Natural killer cell treated with Interleukin-12 subunit alpha and Interleukin-12 subunit beta and Interleukin-15 and Interleukin-18, amount 100 ng/mL, for 72 hours (primary cell): Measurements from ENCODE around the gene ZNF714. TPM values are rescaled to one million over a fixed set of nuclear protein-coding genes. Genes with fewer than 3 reads are reported as not detected.
"Not testable (repeated sequence)": the region's sequence is repeated elsewhere in the genome, so short reads cannot be mapped to it uniquely, and the experiment has no call there.

ENCODE experiments used
- ATAC-seq, 2 donors: fragments of 150-1000 bp; cut with Tn5 transposase in 1 of 2; sonication (Bioruptor Pico), chemical (Tn5 transposase) in 1 of 2; 2 replicates each; pipeline ENCODE4 v1.10.0; 2021
- DNase-seq: peaks from one replicate; pipeline ENCODE4 v3.0.0; 2022; ENCODE audit warnings: low spot score
- H3K27ac Mint-ChIP-seq, 2 donors: 1 replicate in 1 of 2; 2 replicates in 1 of 2; pipeline ENCODE4 v1.8.0; 2022; ENCODE audit warnings: mixed read lengths in 2 of 2, mild to moderate bottlenecking in 1 of 2, moderate library complexity in 1 of 2
- H3K27me3 Mint-ChIP-seq, 2 donors: 1 replicate in 1 of 2; 2 replicates in 1 of 2; pipeline ENCODE4 v1.8.0; 2022; ENCODE audit warnings: mixed read lengths in 2 of 2
- H3K36me3 Mint-ChIP-seq: one replicate; pipeline ENCODE4 v1.8.0; 2022; ENCODE audit warnings: mixed read lengths
- H3K4me1 Mint-ChIP-seq, 2 donors: 1 replicate in 1 of 2; 2 replicates in 1 of 2; pipeline ENCODE4 v1.8.0; 2022; ENCODE audit warnings: low read depth in 2 of 2, mixed read lengths in 2 of 2, mild to moderate bottlenecking in 1 of 2
- H3K4me3 Mint-ChIP-seq: one replicate; pipeline ENCODE4 v1.8.0; 2022; ENCODE audit warnings: mixed read lengths
- H3K9me3 Mint-ChIP-seq: 2 replicates; pipeline ENCODE4 v1.8.0; 2022; ENCODE audit warnings: mixed read lengths
- total RNA-seq, 2 donors: library from RNA; stranded (reverse); gene quantifications; one replicate each; pipeline ENCODE4 v1.2.3, GENCODE V29; 2022

ZNF714 gene
- total RNA-seq, 2 donors from 2014 or later = 16.9 to 30.1 TPM

GRCh38 chr19:21110183-21110582, 28.2 kb downstream of the ZNF714 start:
- Mint-ChIP-seq H3K27ac (no peak overlapping the region), H3K9me3 (peaks cover 9% of the 10 kb centered on the region), H3K36me3 (peaks cover 65% of the 10 kb centered on the region), H3K4me1 (peaks cover 0 to 2% of the 10 kb centered on the region in 2 donors), H3K4me3 (no peak overlapping the region), H3K27me3 (no peaks in the 10 kb centered on the region)
- DNase-seq (no peak), ATAC-seq (no peak)

- Mint-ChIP-seq H3K4me3 (no peak overlapping the region), H3K4me1 (peaks cover 18 to 21% of the 10 kb centered on the region in 2 donors), H3K27ac (no peak overlapping the region), H3K9me3 (peaks cover 15% of the 10 kb centered on the region), H3K27me3 (no peaks in the 10 kb centered on the region), H3K36me3 (peaks cover 69% of the 10 kb centered on the region)
- DNase-seq = no peak
- ATAC-seq = no peak
Observed at GRCh38 chr19:21115430-21115829, 33.4 kb downstream of the ZNF714 start.

DNA sequence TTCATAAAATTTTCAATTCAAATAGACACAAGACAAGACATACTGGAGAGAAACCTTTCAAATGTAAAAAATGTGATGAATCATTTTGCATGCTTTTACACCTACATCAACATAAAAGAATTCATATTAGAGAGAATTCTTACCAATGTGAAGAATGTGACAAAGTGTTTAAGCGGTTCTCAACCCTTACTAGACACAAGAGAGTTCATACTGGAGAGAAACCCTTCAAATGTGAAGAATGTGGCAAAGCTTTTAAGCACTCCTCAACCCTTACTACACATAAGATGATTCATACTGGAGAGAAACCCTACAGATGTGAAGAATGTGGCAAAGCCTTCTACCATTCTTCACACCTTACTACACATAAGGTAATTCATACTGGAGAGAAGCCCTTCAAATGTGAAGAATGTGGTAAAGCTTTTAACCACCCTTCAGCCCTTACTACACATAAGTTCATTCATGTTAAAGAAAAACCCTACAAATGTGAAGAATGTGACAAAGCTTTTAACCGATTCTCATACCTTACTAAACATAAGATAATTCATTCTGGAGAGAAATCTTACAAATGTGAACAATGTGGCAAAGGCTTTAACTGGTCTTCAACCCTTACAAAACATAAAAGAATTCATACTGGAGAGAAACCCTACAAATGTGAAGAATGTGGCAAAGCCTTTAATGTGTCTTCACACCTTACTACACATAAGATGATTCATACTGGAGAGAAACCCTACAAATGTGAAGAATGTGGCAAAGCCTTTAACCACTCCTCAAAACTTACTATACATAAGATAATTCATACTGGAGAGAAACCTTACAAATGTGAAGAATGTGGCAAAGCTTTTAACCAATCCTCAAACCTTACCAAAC, 35.3 kb downstream of the ZNF714 start:
- Mint-ChIP-seq H3K27ac (peak overlapping the region; percentile 80 to 96), H3K4me1 (peaks cover 15 to 21% of the 10 kb centered on the region in 2 donors), H3K27me3 (no peaks in the 10 kb centered on the region), H3K36me3 (peaks cover 50% of the 10 kb centered on the region), H3K4me3 (peak overlapping the region; percentile 11), H3K9me3 (peaks cover 15% of the 10 kb centered on the region)
- DNase-seq = no peak
- peak in 1 of 2 donors; percentile 72 for ATAC-seq

DNA sequence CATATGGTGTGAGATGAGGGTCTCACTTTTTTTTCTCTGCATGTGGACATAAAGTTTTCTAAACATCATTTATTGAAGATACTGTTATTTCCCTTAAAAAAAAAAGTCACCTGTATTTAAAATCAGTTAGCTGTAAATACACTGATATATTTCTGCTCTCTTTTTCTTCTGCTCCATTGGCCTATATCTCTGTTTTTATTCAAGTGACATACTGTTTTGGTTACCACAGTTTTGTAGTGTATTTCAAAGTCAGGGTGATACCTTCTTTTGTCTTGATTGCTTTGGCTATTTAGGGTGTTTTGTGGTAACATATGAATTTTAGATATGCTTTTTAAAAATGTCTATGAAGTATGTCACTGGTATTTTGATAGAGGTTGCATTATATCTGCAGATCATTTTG, 44.1 kb downstream of the ZNF714 start:
- Mint-ChIP-seq H3K9me3 (peaks cover 6% of the 10 kb centered on the region), H3K27me3 (no peaks in the 10 kb centered on the region), H3K27ac (no peak overlapping the region), H3K4me1 (no peaks in the 10 kb centered on the region), H3K4me3 (no peak overlapping the region), H3K36me3 (peaks cover 19% of the 10 kb centered on the region)
- DNase-seq (no peak), ATAC-seq (no peak)

DNA sequence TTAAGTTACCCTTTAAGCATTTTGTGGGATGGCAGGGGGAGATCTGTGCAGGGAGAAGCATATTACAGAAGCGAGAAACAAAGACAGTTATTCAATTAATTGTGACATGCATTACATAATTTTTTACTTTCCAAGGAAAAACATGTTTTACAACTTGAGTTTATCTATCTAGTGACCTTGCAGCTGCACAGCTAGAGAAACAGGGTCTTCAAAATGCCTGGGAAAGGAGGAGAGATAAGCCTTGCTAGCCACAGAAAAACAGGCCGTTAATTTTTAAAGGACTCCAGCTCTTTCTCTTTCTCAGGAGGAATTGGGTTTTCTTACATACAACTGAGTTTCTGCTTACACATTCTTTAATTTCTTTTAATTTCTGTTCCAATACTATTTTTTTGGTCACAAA, 45.0 kb downstream of the ZNF714 start:
- DNase-seq (no peak), ATAC-seq (no peak)

DNA sequence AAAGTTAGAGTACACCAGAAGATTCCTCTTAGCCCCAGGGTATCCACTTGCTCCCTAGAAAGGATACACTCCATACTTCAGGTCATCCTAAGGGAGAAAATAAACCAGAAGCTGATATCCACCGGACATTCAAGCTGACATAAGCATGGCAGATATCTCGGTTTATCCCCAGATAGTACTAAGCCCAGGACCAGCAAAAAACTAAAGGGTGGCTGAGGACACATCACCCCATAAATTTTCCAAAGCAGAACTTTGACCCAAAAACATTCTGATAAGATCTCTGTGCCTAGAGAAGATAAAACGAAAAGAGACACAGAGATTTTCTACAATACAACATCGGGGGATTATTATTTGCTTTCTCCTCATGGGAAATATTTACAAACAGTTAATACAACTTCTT, 45.9 kb downstream of the ZNF714 start:
- DNase-seq (no peak), ATAC-seq (no peak)
- Mint-ChIP-seq H3K9me3 (peaks cover 6% of the 10 kb centered on the region), H3K4me3 (no peak overlapping the region), H3K36me3 (peaks cover 19% of the 10 kb centered on the region), H3K27me3 (no peaks in the 10 kb centered on the region), H3K27ac (no peak overlapping the region), H3K4me1 (no peaks in the 10 kb centered on the region)

More for the DNA sequence above, 45.0 kb downstream of the ZNF714 start:
- Mint-ChIP-seq H3K9me3 (peaks cover 6% of the 10 kb centered on the region), H3K36me3 (peaks cover 19% of the 10 kb centered on the region), H3K27ac (no peak overlapping the region), H3K27me3 (no peaks in the 10 kb centered on the region), H3K4me3 (no peak overlapping the region), H3K4me1 (no peaks in the 10 kb centered on the region)

DNA sequence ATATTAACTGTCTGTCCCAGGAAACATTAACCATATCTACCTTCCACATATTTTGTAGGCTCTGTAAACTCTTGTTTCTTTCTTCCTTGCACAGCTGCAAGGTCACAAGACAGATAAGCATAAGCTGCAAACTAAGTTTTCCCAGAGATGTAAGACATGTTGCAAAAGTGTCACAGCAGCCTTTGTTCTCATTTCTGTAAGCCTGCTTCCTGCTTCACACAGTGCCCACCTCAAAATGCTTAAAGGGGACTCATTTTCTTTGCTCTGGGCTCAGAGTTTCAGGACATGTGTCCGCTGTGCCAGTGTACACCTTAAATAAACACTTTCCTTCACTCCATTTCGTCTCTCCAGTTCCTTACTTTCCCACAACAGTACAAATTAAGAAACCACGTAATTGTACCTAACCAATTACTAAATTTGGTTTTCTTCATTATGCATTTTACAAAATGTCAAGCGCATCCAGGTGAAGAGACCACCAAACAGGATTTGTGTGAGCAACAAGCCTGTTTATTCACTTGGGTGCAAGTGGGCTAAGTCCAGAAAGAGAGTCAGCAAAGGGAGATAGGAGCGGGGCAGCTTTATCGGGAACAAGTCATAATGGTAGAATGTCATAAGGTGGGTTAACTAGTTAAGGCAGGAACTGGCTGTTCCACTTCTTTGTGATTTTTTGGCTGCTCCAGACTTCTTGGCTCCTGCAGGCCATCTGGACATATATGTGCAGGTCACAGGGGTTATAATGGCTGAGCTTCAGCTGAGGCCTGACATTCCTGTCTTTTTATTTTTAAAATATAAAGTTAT, 47.1 kb downstream of the ZNF714 start:
- Mint-ChIP-seq H3K36me3 (peaks cover 23% of the 10 kb centered on the region), H3K27me3 (peaks cover 6 to 9% of the 10 kb centered on the region in 2 donors), H3K9me3 (peaks cover 9% of the 10 kb centered on the region), H3K4me1 (peaks cover under 1 to 5% of the 10 kb centered on the region in 2 donors), H3K27ac (no peak overlapping the region), H3K4me3 (no peak overlapping the region)
- no peak for DNase-seq
- no peak for ATAC-seq

DNA sequence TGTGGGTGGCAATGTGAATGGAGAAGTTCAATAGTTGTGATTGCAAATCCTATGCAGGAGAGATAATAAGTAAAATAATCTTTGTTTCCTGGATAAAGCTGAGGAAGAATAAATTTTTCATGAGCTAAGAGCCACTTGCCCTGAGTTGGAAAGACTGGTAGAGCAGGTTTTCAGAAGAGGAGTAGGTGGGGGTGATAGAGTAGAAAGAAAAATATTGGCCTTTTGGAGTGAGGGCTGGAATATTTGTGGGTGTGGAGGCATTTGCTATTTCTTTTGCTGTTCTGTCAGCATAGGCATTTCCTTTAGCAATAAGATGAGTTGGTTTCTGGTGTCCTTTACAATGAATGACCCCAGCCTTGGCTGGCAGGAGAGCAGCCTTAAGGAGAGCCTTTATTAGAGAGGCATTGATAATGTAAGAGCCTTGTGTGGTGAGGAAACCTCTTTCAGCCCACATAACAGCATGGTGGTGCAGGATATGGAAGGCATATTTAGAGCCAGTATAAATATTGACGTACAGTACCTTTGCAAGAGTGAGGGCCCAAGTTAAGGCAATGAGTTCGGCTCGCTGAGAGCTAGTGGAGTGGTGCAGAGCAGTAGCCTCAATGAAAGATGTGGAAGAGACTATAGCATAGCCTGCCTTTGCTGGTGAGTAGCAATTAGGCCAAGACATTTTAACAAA, 48.2 kb downstream of the ZNF714 start:
- peaks cover 10 to 12% of the 10 kb centered on the region in 2 donors for H3K4me1 Mint-ChIP-seq
- no peak overlapping the region for H3K4me3 Mint-ChIP-seq
- no peak for DNase-seq
- no peak for ATAC-seq
- H3K36me3 Mint-ChIP-seq = peaks cover 24% of the 10 kb centered on the region
- H3K9me3 Mint-ChIP-seq = peaks cover 10% of the 10 kb centered on the region
- H3K27me3 Mint-ChIP-seq = peaks cover 10 to 19% of the 10 kb centered on the region in 2 donors
- H3K27ac Mint-ChIP-seq = no peak overlapping the region

- H3K36me3 Mint-ChIP-seq = peaks cover 7% of the 10 kb centered on the region
- DNase-seq (no peak), ATAC-seq (no peak)
- no peak overlapping the region for H3K27ac Mint-ChIP-seq
- H3K4me1 Mint-ChIP-seq = peaks cover 10 to 12% of the 10 kb centered on the region in 2 donors
- H3K4me3 Mint-ChIP-seq = no peak overlapping the region
- peaks cover 10 to 19% of the 10 kb centered on the region in 2 donors for H3K27me3 Mint-ChIP-seq
- H3K9me3 Mint-ChIP-seq = peaks cover 7% of the 10 kb centered on the region
Observed at GRCh38 chr19:21133633-21134032, 51.6 kb downstream of the ZNF714 start.

DNA sequence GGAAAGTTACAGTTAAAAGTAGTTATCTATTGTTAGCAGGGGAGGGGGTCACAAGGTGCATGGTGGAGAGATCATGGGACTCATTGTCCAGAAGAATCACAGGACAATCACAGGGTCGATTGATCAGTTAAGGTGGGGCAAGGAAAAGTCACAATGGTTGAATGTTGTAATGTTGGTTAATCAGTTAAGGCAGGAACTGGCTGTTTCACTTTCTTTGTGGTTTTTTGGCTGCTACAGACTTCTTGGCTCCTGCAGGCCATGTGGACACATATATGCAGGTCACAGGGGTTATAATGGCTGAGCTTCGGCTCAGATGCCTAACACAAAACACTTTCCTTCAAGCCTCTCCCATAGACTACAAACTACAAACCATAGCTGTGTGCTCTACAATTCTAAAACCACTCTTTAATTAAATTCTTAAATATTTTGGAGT, 52.9 kb downstream of the ZNF714 start:
- DNase-seq = no peak
- no peak for ATAC-seq
- Mint-ChIP-seq H3K27me3 (peaks cover 10 to 19% of the 10 kb centered on the region in 2 donors), H3K4me1 (peaks cover 10 to 12% of the 10 kb centered on the region in 2 donors), H3K27ac (no peak overlapping the region), H3K9me3 (peaks cover 7% of the 10 kb centered on the region), H3K4me3 (no peak overlapping the region), H3K36me3 (peaks cover 7% of the 10 kb centered on the region)

DNA sequence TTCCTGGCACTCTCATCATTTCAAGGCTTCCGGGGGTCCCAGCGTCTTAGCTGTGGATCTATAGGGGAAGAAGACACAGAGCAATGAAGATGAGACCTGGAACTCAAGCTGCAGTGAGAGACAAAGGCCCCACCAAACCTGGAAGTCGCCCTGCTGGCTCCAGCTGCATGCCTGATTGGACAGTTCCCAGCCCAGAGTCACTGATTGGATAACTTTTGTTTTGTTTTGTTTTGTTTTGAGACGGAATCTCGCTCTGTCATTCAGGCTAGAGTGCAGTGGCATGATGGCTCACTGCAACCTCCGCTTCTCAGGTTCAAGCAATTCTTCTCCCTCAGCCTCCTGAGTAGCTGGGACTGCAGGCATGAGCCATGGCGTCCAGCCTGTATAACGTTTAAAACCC, 53.4 kb downstream of the ZNF714 start:
- H3K27me3 Mint-ChIP-seq = peaks cover 10 to 19% of the 10 kb centered on the region in 2 donors
- H3K9me3 Mint-ChIP-seq = peaks cover 4% of the 10 kb centered on the region
- ATAC-seq (no peak), DNase-seq (no peak)
- H3K4me3 Mint-ChIP-seq = no peak overlapping the region
- H3K27ac Mint-ChIP-seq = no peak overlapping the region
- H3K4me1 Mint-ChIP-seq = peaks cover 10 to 12% of the 10 kb centered on the region in 2 donors
- peaks cover 7% of the 10 kb centered on the region for H3K36me3 Mint-ChIP-seq

- Mint-ChIP-seq H3K27me3 (peaks cover 10 to 19% of the 10 kb centered on the region in 2 donors), H3K27ac (no peak overlapping the region), H3K4me3 (no peak overlapping the region), H3K4me1 (peaks cover 19 to 22% of the 10 kb centered on the region in 2 donors), H3K9me3 (peaks cover 4% of the 10 kb centered on the region), H3K36me3 (peaks cover 7% of the 10 kb centered on the region)
- no peak for DNase-seq
- ATAC-seq = no peak
Observed at GRCh38 chr19:21138130-21138529, 56.1 kb downstream of the ZNF714 start.

- not testable (repeated sequence) for H3K9me3 Mint-ChIP-seq, ATAC-seq, DNase-seq, H3K4me3 Mint-ChIP-seq, H3K27ac Mint-ChIP-seq, H3K27me3 Mint-ChIP-seq
- Mint-ChIP-seq H3K36me3 (peaks cover 15% of the 10 kb centered on the region), H3K4me1 (peaks cover 18 to 22% of the 10 kb centered on the region in 2 donors)
Observed at GRCh38 chr19:21141006-21141405, 59.0 kb downstream of the ZNF714 start.
